Measurements from ENCODE around the gene MTPN.

GRCh38 chr7:135981958-135982646, 4.9 kb upstream of the MTPN start:
- TF ChIP-seq POLR2AphosphoS5 (IDR thresholded peaks at IDR 0.05; ENCODE audit: borderline replicate concordance, low read depth, low read length) (no peak), EZH2 (IDR thresholded peaks at IDR 0.05) (no peak)
